GM11168 (cell line): Measurements from ENCODE around the gene SNX14.
"Not testable (repeated sequence)": the region's sequence is repeated elsewhere in the genome, so short reads cannot be mapped to it uniquely, and the experiment has no call there.

ENCODE experiments used
- in situ Hi-C: fragments of 300-500 bp; cut with MboI; formaldehyde crosslinking; loops from one replicate; pipeline ENCODE4 v1.12.0; 2022; ENCODE audit warnings: low sequenced_read_pairs; ENCODE audit not compliant: unreplicated experiment

Gene SNX14

GRCh38 chr6:85537055-85537494, 56.6 kb downstream of the SNX14 start:
- in situ Hi-C loops = no loop called here

GRCh38 chr6:85524281-85524680, 69.4 kb downstream of the SNX14 start:
- in situ Hi-C loops = not testable (repeated sequence)

GRCh38 chr6:85516168-85516567, 77.5 kb downstream of the SNX14 start:
- in situ Hi-C loops = no loop called here

- in situ Hi-C loops = no loop called here
Measured at GRCh38 chr6:85506441-85507093, 87.1 kb downstream of the SNX14 start.

GRCh38 chr6:85498596-85499258, 94.9 kb downstream of the SNX14 start:
- in situ Hi-C loops = no loop called here

- in situ Hi-C loops = no loop called here
Measured at GRCh38 chr6:85496856-85497255, 96.8 kb downstream of the SNX14 start.

GRCh38 chr6:85496009-85496579, 97.6 kb downstream of the SNX14 start:
- in situ Hi-C loops = no loop called here

GRCh38 chr6:85494547-85495536, 98.8 kb downstream of the SNX14 start:
- in situ Hi-C loops = loop anchor here (5.0 kb wide), 1 partner anchor 143 kb away; no protein-coding TSS in a partner anchor

- in situ Hi-C loops = loop anchor here (5.0 kb wide), 1 partner anchor 141 kb away; no protein-coding TSS in a partner anchor
Measured at GRCh38 chr6:85493389-85493788, 100.3 kb downstream of the SNX14 start.

- in situ Hi-C loops = loop anchor here (5.0 kb wide), 1 partner anchor 138 kb away; no protein-coding TSS in a partner anchor
Measured at GRCh38 chr6:85490516-85491248, 103.0 kb downstream of the SNX14 start.

- in situ Hi-C loops = no loop called here
Measured at GRCh38 chr6:85484948-85485347, 108.7 kb downstream of the SNX14 start.

GRCh38 chr6:85483846-85484245, 109.8 kb downstream of the SNX14 start:
- in situ Hi-C loops = no loop called here

- in situ Hi-C loops = no loop called here
Measured at GRCh38 chr6:85482905-85483700, 110.6 kb downstream of the SNX14 start.

GRCh38 chr6:85482206-85482904, 111.3 kb downstream of the SNX14 start:
- in situ Hi-C loops = no loop called here

GRCh38 chr6:85479208-85479607, 114.5 kb downstream of the SNX14 start:
- in situ Hi-C loops = no loop called here

- in situ Hi-C loops = no loop called here
Measured at GRCh38 chr6:85476532-85476931, 117.1 kb downstream of the SNX14 start.

GRCh38 chr6:85473748-85474147, 119.9 kb downstream of the SNX14 start:
- in situ Hi-C loops = no loop called here

GRCh38 chr6:85472744-85473143, 120.9 kb downstream of the SNX14 start:
- in situ Hi-C loops = no loop called here
